GM12873 (cell line): ENCODE data around the gene DOCK9.

ENCODE experiments used
- TF ChIP-seq, protein P1 (sequence below): IDR thresholded peaks from 2 replicates; pipeline ENCODE4 v1.5.1; 2012; ENCODE audit warnings: low read depth, mild to moderate bottlenecking, moderate library complexity, low read length, control low read depth; ENCODE audit not compliant: insufficient read depth; ENCODE audit errors: missing control alignments

Gene DOCK9

DNA sequence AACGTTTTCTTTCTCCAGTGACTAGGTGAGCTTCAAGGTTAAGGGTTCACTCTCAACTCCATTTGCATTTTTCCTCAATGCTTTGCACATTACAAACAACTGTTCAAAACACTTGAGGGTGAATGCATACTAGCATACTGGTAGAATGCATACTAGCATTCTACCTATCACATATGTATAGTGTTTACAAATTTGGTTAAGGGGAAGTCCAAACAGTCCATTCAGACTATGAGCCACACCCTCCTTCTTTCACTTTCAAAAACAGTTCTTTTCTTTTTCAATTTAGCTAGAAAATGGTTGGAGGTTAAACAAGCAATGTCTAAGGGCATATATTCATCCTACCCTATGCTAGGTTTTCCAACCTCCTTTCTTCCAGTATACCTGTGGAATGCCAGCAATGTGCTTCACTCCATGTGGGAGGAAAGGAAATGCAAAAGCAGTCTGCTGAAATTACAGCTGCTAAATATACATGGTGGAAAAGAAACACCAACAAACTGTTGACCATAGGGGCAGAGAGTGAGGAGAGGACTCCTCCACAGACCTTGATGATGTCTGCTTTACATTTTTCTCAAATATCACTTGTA, 102.6 kb downstream of the DOCK9 start:
- TF ChIP-seq, protein P1, sequence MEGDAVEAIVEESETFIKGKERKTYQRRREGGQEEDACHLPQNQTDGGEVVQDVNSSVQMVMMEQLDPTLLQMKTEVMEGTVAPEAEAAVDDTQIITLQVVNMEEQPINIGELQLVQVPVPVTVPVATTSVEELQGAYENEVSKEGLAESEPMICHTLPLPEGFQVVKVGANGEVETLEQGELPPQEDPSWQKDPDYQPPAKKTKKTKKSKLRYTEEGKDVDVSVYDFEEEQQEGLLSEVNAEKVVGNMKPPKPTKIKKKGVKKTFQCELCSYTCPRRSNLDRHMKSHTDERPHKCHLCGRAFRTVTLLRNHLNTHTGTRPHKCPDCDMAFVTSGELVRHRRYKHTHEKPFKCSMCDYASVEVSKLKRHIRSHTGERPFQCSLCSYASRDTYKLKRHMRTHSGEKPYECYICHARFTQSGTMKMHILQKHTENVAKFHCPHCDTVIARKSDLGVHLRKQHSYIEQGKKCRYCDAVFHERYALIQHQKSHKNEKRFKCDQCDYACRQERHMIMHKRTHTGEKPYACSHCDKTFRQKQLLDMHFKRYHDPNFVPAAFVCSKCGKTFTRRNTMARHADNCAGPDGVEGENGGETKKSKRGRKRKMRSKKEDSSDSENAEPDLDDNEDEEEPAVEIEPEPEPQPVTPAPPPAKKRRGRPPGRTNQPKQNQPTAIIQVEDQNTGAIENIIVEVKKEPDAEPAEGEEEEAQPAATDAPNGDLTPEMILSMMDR = no peak

DNA sequence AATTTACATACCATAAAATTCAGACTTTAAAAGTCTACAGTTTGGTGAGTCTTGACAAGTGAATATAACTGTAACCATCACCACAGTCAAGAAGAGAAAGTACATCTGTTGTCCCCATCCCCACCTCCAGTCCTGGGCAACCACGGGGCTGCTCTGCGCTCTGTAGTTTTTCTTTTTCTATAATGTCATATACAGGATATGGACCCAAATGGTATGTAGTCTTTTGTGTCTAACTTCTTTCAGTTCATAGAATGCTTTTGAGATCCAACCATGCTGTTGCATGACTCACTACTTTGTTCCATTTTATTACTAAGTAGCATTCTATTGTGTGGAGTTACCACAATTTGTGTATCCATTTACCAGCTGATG, 103.9 kb downstream of the DOCK9 start:
- TF ChIP-seq, protein P1 = no peak

DNA sequence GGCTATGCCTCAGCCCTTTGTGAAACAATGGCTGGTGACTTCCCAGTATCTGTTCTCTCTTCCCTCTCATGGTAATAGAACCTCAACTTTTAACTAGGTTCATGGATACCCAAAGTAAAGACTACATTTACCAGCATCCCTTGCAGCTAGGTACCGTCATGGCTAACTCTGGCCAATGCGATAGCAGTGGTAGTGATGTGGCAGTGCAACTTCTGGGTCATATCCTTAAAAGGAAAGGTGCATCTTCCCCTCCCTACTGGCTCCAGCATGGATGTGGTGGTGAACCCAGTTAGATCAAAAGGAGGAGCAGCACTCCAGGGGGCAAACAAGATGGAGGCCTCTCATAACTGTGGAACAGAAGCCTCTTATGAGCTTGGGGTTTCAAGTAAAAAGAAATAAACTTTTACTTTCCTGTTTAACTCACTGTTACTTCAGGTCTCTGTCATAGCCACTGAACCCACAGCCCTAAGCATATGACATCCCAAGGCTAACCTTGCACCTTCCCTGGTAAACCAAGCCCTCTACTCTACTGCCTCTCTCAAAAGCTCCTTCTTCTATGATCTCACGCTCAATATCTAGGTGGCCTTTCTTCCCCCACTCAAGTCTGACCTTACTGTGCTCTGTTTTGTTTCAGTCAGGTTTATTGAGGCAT, 104.4 kb downstream of the DOCK9 start:
- TF ChIP-seq, protein P1 = no peak

DNA sequence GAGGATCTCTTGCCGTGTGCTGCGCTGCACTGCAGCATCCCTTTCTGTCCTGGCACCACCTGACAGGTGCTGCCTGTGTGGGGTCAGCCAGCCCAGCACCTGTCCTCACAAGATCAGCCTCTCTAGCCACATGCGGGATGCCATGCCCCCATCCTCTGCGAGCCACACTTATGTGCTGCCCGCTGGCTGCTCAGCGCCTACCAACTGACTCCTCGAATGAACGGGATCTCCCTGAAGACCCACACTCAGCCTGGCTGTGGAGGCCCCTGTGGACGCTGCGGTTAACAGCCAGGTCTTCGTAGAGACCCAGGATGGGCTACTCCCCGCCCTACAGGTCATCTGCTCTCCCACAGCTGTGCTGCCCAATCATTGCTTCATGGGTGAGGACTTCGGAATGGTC, 106.1 kb downstream of the DOCK9 start:
- TF ChIP-seq, protein P1 = no peak

DNA sequence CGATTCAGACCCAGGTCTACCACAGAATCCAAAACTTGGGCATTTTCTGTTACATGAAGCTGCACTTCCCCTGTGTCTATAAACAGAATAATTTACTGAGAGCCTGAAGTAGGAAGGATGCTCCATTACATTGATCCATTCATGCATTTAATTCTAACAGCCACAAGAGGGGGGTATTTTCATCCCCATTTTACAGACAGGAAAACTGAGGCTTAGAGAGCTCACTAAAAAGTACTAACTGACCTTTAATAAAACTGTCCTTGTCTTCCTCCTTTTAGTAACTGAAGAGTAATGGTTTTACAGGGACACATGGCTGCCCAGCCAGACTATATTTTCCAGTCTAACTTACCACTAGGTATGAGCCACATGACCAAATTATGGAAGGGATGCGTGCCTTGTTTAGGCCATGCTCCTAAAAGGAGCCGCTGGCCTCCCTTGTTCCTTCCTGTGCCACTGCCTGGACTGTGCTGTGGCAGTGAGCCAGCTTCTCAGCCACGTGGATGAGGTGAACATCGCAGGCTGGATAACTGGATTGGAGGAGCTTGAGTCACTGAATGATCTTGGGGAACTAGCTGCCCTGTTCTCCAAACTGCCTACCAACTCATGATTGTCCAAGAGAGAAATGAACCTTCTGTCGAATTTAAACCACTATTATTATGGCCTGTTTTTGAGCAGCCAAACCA, 108.3 kb downstream of the DOCK9 start:
- TF ChIP-seq, protein P1 = peak; percentile 47

DNA sequence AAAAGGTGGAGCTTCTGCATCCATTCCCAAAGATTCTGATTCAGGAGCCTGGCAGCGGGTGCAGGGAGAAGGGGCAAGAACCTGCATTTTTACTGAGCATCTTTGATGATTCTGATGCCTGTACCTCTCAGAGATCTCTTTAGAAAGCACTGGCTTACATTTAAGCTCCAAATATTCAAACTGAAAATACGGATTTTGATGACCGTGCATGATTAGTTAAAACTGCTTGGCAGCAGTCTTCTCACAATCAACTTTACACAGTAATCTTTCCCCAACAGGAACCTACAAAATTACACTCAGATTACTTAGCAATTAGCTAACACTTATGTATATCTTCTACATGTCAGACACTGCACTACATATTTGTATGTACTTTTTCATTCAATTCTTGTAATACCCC, 108.9 kb downstream of the DOCK9 start:
- TF ChIP-seq, protein P1 = no peak

DNA sequence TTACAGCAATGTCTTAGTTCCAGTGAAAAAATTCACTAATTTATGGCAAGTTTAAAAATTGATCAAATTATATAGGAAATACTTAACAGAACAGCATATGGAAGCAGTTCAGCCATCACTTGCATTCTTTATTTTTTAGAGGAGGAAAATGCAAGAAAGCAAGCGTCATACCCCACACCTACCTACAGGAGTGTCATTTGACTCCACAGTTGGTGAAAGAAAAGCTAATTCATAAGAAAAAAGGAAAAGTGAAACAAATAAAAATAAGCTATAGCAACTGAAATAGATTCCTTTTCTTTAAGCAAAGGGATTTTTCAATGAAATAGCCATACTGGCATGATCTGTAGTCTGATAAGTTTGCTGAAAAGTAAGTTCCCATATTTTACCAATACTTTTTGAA, 111.0 kb downstream of the DOCK9 start:
- TF ChIP-seq, protein P1 = peak; percentile 7
